GM12878 (cell line): ENCODE results near the gene TCF12. TPM values are rescaled to one million over a fixed set of nuclear protein-coding genes. Genes with fewer than 3 reads are reported as not detected.

Experiments
- BACH1 ChIP-seq: fragments of 450-650 bp; IDR thresholded peaks from 2 replicates; pipeline ENCODE4 v1.6.1; 2017; ENCODE audit warnings: mild to moderate bottlenecking, borderline replicate concordance
- BCLAF1 ChIP-seq: fragments of 450-650 bp; IDR thresholded peaks from 2 replicates; pipeline ENCODE4 v1.6.1; 2017; ENCODE audit warnings: antibody characterized with exemption, mild to moderate bottlenecking, moderate library complexity
- BMI1 ChIP-seq: fragments of 450-650 bp; IDR thresholded peaks from 2 replicates; pipeline ENCODE4 v1.6.1; 2016; ENCODE audit warnings: mild to moderate bottlenecking, moderate library complexity, borderline replicate concordance
- CBFB ChIP-seq: IDR thresholded peaks from 2 replicates; pipeline ENCODE4 v1.6.1; 2016; ENCODE audit warnings: antibody characterized with exemption, low read depth
- CEBPZ ChIP-seq: fragments of 150-350 bp; IDR thresholded peaks from 2 replicates; pipeline ENCODE4 v1.6.1; 2016; ENCODE audit warnings: low read depth, low read length
- CHD2 ChIP-seq: IDR thresholded peaks from 2 replicates; pipeline ENCODE4 v1.6.1; 2011; ENCODE audit warnings: low read depth, low read length, improper control_type of control experiment, borderline replicate concordance
- CHD4 ChIP-seq: fragments of 200-600 bp; sonication (generic); IDR thresholded peaks from 2 replicates; pipeline ENCODE4 v1.6.1; 2016; ENCODE audit warnings: mild to moderate bottlenecking
- FOXM1 ChIP-seq: IDR thresholded peaks from 2 replicates; pipeline ENCODE4 v1.6.1; 2012; ENCODE audit warnings: low read depth, mild to moderate bottlenecking, inconsistent platforms, low read length, moderate library complexity
- HDGF ChIP-seq: fragments of 450-650 bp; IDR thresholded peaks from 2 replicates; pipeline ENCODE4 v1.6.1; 2016; ENCODE audit warnings: antibody characterized with exemption
- IKZF1 ChIP-seq: fragments of 450-650 bp; conservative IDR thresholded peaks from 2 replicates; pipeline ENCODE4 v1.6.1; 2017; ENCODE audit warnings: antibody characterized with exemption, mild to moderate bottlenecking
- IRF5 ChIP-seq: fragments of 450-650 bp; IDR thresholded peaks from 2 replicates; pipeline ENCODE4 v1.6.1; 2017; ENCODE audit warnings: borderline replicate concordance
- KDM1A ChIP-seq: fragments of 200-600 bp; sonication (generic); IDR thresholded peaks from 2 replicates; pipeline ENCODE4 v1.6.1; 2016; ENCODE audit warnings: borderline replicate concordance
- KLF5 ChIP-seq: fragments of 450-650 bp; IDR thresholded peaks from 2 replicates; pipeline ENCODE4 v1.6.1; 2014; ENCODE audit warnings: mild to moderate bottlenecking; ENCODE audit not compliant: partially characterized antibody
- LARP7 ChIP-seq: fragments of 450-650 bp; IDR thresholded peaks from 2 replicates; pipeline ENCODE4 v1.6.1; 2017; ENCODE audit warnings: mild to moderate bottlenecking
- MLLT1 ChIP-seq: fragments of 450-650 bp; IDR thresholded peaks from 2 replicates; pipeline ENCODE4 v1.6.1; 2016; ENCODE audit warnings: mild to moderate bottlenecking
- MTA2 ChIP-seq: fragments of 450-650 bp; IDR thresholded peaks from 2 replicates; pipeline ENCODE4 v1.6.1; 2016; ENCODE audit warnings: low read depth, mild to moderate bottlenecking, moderate library complexity
- NR2F1 ChIP-seq: fragments of 450-650 bp; conservative IDR thresholded peaks from 2 replicates; pipeline ENCODE4 v1.6.1; 2017; ENCODE audit warnings: mild to moderate bottlenecking
- PAX8 ChIP-seq: fragments of 450-650 bp; IDR thresholded peaks from 2 replicates; pipeline ENCODE4 v1.6.1; 2017; ENCODE audit warnings: mild to moderate bottlenecking, moderate library complexity
- POLR2AphosphoS2 ChIP-seq: IDR thresholded peaks from 2 replicates; pipeline ENCODE4 v1.6.1; 2011; ENCODE audit warnings: low read depth, mild to moderate bottlenecking, low read length, improper control_type of control experiment, moderate library complexity
- RB1 ChIP-seq: fragments of 450-650 bp; formaldehyde crosslinking; IDR thresholded peaks from 2 replicates; pipeline ENCODE4 v1.6.1; 2017; ENCODE audit warnings: mild to moderate bottlenecking, borderline replicate concordance
- SMAD1 ChIP-seq: fragments of 450-650 bp; IDR thresholded peaks from 2 replicates; pipeline ENCODE4 v1.6.1; 2018; ENCODE audit warnings: mild to moderate bottlenecking, low read depth; ENCODE audit not compliant: partially characterized antibody
- TCF12 ChIP-seq: IDR thresholded peaks from 2 replicates; pipeline ENCODE4 v1.6.1; 2011; ENCODE audit warnings: low read depth, mild to moderate bottlenecking, low read length
- ZBED1 ChIP-seq: IDR thresholded peaks from 2 replicates; pipeline ENCODE4 v1.6.1; 2016; ENCODE audit warnings: borderline replicate concordance
- polyA plus RNA-seq, 11 experiments: library from polyadenylated mRNA; depleted of rRNA in 4 of 11; unstranded in 6 of 11; stranded (reverse) in 5 of 11; fragments of >200 nt; fragmentation: Nextera tagmentation in 4 of 11; fragmentation: Illumina TruSeq in 1 of 11; extraction: Ambion mirVana in 4 of 11; extraction: Trizol in 1 of 11; gene quantifications; 1 replicate in 1 of 11; 2 replicates in 10 of 11; pipeline versions ENCODE4 v1.2.1 to v1.2.3, GENCODE V29; 2011 to 2016; ENCODE audit warnings: inconsistent platforms in 2 of 11, missing spikeins in 2 of 11, low read depth in 1 of 11
- total RNA-seq, 4 experiments: library from RNA; depleted of rRNA in 3 of 4; stranded (reverse); fragments of >200 nt in 3 of 4; fragmentation: Illumina TruSeq in 1 of 4; extraction: Trizol in 1 of 4; gene quantifications; 2 replicates each; pipeline versions ENCODE4 v1.2.1 to v1.2.3, GENCODE V29; 2013 to 2021

TCF12 gene
- total and polyA plus RNA-seq, 10 of the 15 experiments (the other 5 are each of a cell fraction or from before 2014, with no cell fraction given) = 8.2 to 70.9 (median 49.5) TPM

- TF ChIP-seq BCLAF1 = no peak
- no peak for TF ChIP-seq HDGF
- no peak; the same call in 1 of the 2 replicates for TF ChIP-seq CBFB
- peak; percentile 63; the same call in 1 of the 2 replicates for TF ChIP-seq BACH1
- no peak for TF ChIP-seq BMI1
- TF ChIP-seq POLR2AphosphoS2 = no peak
- TF ChIP-seq PAX8 = no peak
- TF ChIP-seq MLLT1 = no peak
- TF ChIP-seq CEBPZ = no peak
- peak; percentile 55 for TF ChIP-seq KLF5
- TF ChIP-seq LARP7 = peak; percentile 87
- TF ChIP-seq IKZF1 = peak; percentile 98
- TF ChIP-seq RB1 = peak; percentile 96; the same call in 1 of the 2 replicates
- TF ChIP-seq SMAD1 = no peak
- peak; percentile 89 for TF ChIP-seq NR2F1
- no peak for TF ChIP-seq MTA2
- TF ChIP-seq KDM1A = no peak
- peak; percentile 56; the same call in 1 of the 2 replicates for TF ChIP-seq ZBED1
- no peak for TF ChIP-seq IRF5
- no peak for TF ChIP-seq CHD4
- peak; percentile 94 for TF ChIP-seq CHD2
- TF ChIP-seq TCF12 = 0 out of 2 replicates have a peak, but pooled peaks have one; percentile 24
- TF ChIP-seq FOXM1 = no peak
These were observed 31.3 kb upstream of the TCF12 start (continued) for GRCh38 chr15:56886932-56887781.
